ENCODE measurements around the gene OXTR. TPM values are rescaled to one million over a fixed set of nuclear protein-coding genes. Genes with fewer than 3 reads are reported as not detected.

OXTR gene
- total RNA-seq, 1 experiment from 2014 or later, result 21.5 TPM

DNA sequence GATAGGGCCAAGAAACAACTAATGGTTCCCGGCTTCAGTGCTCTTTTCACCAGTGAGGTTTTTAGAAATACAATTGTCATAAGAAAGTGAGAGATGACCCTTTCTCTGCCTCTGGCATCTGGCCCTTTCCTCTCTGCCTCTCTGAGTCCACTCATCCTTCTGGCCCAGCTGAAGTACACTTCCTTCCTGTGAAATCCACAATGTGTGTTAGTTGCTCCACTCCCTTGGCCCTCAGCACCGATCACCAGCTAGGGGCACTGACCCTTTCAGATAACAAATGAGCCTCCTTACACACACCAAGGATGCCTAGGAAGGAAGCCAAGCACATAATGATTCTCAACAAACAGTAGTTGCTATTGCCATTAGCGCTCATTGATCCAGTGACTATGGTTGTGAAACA lies 38.8 kb downstream of the OXTR start:
- Histone ChIP-seq H3K27me3 (ENCODE audit: low read length) (no peaks in the 10 kb centered on the region), H3K9ac (ENCODE audit: low read length) (no peak overlapping the region), H3K9me2 (replicated peaks; ENCODE audit: low read length) (no peaks in the 10 kb centered on the region), H3K4me3 (ENCODE audit: low read length) (no peak overlapping the region), H3K9me3 (ENCODE audit: low read length) (no peaks in the 10 kb centered on the region), H3K4me1 (ENCODE audit: insufficient read depth, low read length) (peaks cover 21% of the 10 kb centered on the region), H3K79me2 (ENCODE audit: low read length) (no peaks in the 10 kb centered on the region), H3K4me2 (ENCODE audit: low read length) (no peak overlapping the region), H2AFZ (ENCODE audit: low read length) (no peak overlapping the region), H3K36me3 (ENCODE audit: low read depth, low read length) (no peaks in the 10 kb centered on the region), H3F3A (ENCODE audit: low read length, unreplicated experiment) (no peaks in the 10 kb centered on the region), H3K27ac (ENCODE audit: low read length) (no peak overlapping the region), H4K20me1 (ENCODE audit: low read length) (no peaks in the 10 kb centered on the region)
- TF ChIP-seq, protein P1, sequence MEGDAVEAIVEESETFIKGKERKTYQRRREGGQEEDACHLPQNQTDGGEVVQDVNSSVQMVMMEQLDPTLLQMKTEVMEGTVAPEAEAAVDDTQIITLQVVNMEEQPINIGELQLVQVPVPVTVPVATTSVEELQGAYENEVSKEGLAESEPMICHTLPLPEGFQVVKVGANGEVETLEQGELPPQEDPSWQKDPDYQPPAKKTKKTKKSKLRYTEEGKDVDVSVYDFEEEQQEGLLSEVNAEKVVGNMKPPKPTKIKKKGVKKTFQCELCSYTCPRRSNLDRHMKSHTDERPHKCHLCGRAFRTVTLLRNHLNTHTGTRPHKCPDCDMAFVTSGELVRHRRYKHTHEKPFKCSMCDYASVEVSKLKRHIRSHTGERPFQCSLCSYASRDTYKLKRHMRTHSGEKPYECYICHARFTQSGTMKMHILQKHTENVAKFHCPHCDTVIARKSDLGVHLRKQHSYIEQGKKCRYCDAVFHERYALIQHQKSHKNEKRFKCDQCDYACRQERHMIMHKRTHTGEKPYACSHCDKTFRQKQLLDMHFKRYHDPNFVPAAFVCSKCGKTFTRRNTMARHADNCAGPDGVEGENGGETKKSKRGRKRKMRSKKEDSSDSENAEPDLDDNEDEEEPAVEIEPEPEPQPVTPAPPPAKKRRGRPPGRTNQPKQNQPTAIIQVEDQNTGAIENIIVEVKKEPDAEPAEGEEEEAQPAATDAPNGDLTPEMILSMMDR (conservative IDR thresholded peaks at IDR 0.05; ENCODE audit: low read depth, low read length), result no peak
- TF ChIP-seq EZH2 (IDR thresholded peaks at IDR 0.05; ENCODE audit: low read length, unreplicated experiment), result no peak
- intact Hi-C loops (cut with micrococcal nuclease), result no loop called here
- ChIA-PET POLR2A (ENCODE audit: unreplicated experiment) (no interaction called here), CTCF (no interaction called here)
- no peak for DNase-seq
- BruUV-seq (replicated peaks), result no TSS peak
- ATAC-seq, result no peak

DNA sequence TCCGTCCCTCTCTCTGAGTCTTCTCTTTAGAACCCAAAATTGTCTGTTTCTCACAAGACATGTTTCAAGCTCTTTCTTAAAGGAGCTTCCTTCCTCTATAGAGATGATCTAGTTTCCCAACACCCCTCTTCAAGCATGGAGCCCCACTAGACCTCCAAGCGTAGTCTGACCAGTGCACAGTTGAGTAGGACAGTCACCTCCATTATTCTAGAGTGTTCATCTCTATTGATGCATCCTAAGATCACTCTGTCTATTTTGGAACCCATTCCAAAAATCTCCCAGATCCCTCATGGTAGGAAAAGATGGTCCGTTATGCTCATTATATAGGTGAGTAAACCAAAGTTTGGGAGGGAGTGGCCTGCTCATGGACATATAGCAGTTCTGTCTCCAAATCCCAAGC lies 39.9 kb downstream of the OXTR start:
- peaks cover 24% of the 10 kb centered on the region for H3K4me1 ChIP-seq (ENCODE audit: insufficient read depth, low read length)
- H3F3A ChIP-seq (ENCODE audit: low read length, unreplicated experiment), result no peaks in the 10 kb centered on the region
- BruUV-seq (replicated peaks), result no TSS peak
- H3K4me2 ChIP-seq (ENCODE audit: low read length), result no peak overlapping the region
- no peaks in the 10 kb centered on the region for H3K79me2 ChIP-seq (ENCODE audit: low read length)
- POLR2A ChIA-PET (ENCODE audit: unreplicated experiment), result no interaction called here
- intact Hi-C loops (cut with micrococcal nuclease), result no loop called here
- H3K9ac ChIP-seq (ENCODE audit: low read length), result no peak overlapping the region
- no peaks in the 10 kb centered on the region for H3K27me3 ChIP-seq (ENCODE audit: low read length)
- H4K20me1 ChIP-seq (ENCODE audit: low read length), result no peaks in the 10 kb centered on the region
- CTCF ChIA-PET, result no interaction called here
- H3K4me3 ChIP-seq (ENCODE audit: low read length), result no peak overlapping the region
- no peak overlapping the region for H3K27ac ChIP-seq (ENCODE audit: low read length)
- H2AFZ ChIP-seq (ENCODE audit: low read length), result no peak overlapping the region
- TF ChIP-seq, protein P1 (conservative IDR thresholded peaks at IDR 0.05; ENCODE audit: low read depth, low read length), result no peak
- no peaks in the 10 kb centered on the region for H3K9me3 ChIP-seq (ENCODE audit: low read length)
- H3K9me2 ChIP-seq (replicated peaks; ENCODE audit: low read length), result no peaks in the 10 kb centered on the region
- no peaks in the 10 kb centered on the region for H3K36me3 ChIP-seq (ENCODE audit: low read depth, low read length)
- DNase-seq (no peak), ATAC-seq (no peak)

- ChIA-PET POLR2A (ENCODE audit: unreplicated experiment) (interaction anchor here (0.6 kb wide), 1 partner anchor 895 kb away, joined by 3 read pairs; no protein-coding TSS in a partner anchor), CTCF (no interaction called here)
- no peaks in the 10 kb centered on the region for H4K20me1 ChIP-seq (ENCODE audit: low read length)
- H3K9ac ChIP-seq (ENCODE audit: low read length), result no peak overlapping the region
- intact Hi-C loops (cut with micrococcal nuclease), result no loop called here
- H3K79me2 ChIP-seq (ENCODE audit: low read length), result no peaks in the 10 kb centered on the region
- no peak overlapping the region for H2AFZ ChIP-seq (ENCODE audit: low read length)
- no peak overlapping the region for H3K27ac ChIP-seq (ENCODE audit: low read length)
- H3K9me2 ChIP-seq (replicated peaks; ENCODE audit: low read length), result no peaks in the 10 kb centered on the region
- ATAC-seq (no peak), DNase-seq (no peak)
- no peak for TF ChIP-seq EZH2 (IDR thresholded peaks at IDR 0.05; ENCODE audit: low read length, unreplicated experiment)
- TF ChIP-seq, protein P1 (conservative IDR thresholded peaks at IDR 0.05; ENCODE audit: low read depth, low read length), result no peak
- no peak for TF ChIP-seq EZH2phosphoT487 (IDR thresholded peaks at IDR 0.05; ENCODE audit: borderline replicate concordance, low read length)
- no peaks in the 10 kb centered on the region for H3K27me3 ChIP-seq (ENCODE audit: low read length)
- no peak overlapping the region for H3K4me2 ChIP-seq (ENCODE audit: low read length)
- peaks cover 19% of the 10 kb centered on the region; the same call in 1 of the 2 replicates for H3K4me1 ChIP-seq (ENCODE audit: insufficient read depth, low read length)
- H3K4me3 ChIP-seq (ENCODE audit: low read length), result no peak overlapping the region
- no peaks in the 10 kb centered on the region for H3F3A ChIP-seq (ENCODE audit: low read length, unreplicated experiment)
- no peaks in the 10 kb centered on the region for H3K9me3 ChIP-seq (ENCODE audit: low read length)
- no TSS peak for BruUV-seq (replicated peaks)
- H3K36me3 ChIP-seq (ENCODE audit: low read depth, low read length), result no peaks in the 10 kb centered on the region
These were observed 41.6 kb downstream of the OXTR start for GRCh38 chr3:8727605-8728512.

All from PC-3 (cell line).